Activated CD4-positive, alpha-beta T cell treated with anti-CD3 and anti-CD28 coated beads, Interleukin-2, Interleukin-6, amounts not matched to agents 100 ng/mL and 50 ng/mL, durations not matched to agents 16 hours and 8 hours (primary cell): ENCODE data around the gene BFAR.
"Not testable (repeated sequence)": the region's sequence is repeated elsewhere in the genome, so short reads cannot be mapped to it uniquely, and the experiment has no call there.

Experiments used
- DNase-seq: peaks from one replicate; pipeline ENCODE4 v3.0.0-alpha.2; 2020

The BFAR gene

GRCh38 chr16:14632693-14633569 is at the start of gene BFAR:
Gene BFAR (plus strand): TSS chr16:14632951. CDS start chr16:14644347, 11,396 bp downstream.
- DNase-seq = peak; percentile 99

GRCh38 chr16:14585287-14585686 is 47.5 kb upstream of the BFAR start:
- DNase-seq = no peak

- DNase-seq = no peak
Observed at GRCh38 chr16:14586637-14587305, 46.0 kb upstream of the BFAR start.

- DNase-seq = peak; percentile 4
Observed at GRCh38 chr16:14600164-14600563, 32.6 kb upstream of the BFAR start.

GRCh38 chr16:14602443-14602963 is 30.2 kb upstream of the BFAR start:
- DNase-seq = no peak

GRCh38 chr16:14606102-14606501 is 26.6 kb upstream of the BFAR start:
- DNase-seq = no peak

GRCh38 chr16:14608111-14608566 is 24.6 kb upstream of the BFAR start:
- DNase-seq = no peak

- DNase-seq = no peak
Observed at GRCh38 chr16:14608604-14609003, 24.1 kb upstream of the BFAR start.

GRCh38 chr16:14609716-14610115 is 23.0 kb upstream of the BFAR start:
- no peak for DNase-seq

- no peak for DNase-seq
Observed at GRCh38 chr16:14611660-14612059, 21.1 kb upstream of the BFAR start.

- DNase-seq = no peak
Observed at GRCh38 chr16:14613991-14614390, 18.8 kb upstream of the BFAR start.

GRCh38 chr16:14616280-14616679 is 16.5 kb upstream of the BFAR start:
- no peak for DNase-seq

GRCh38 chr16:14618566-14618965 is 14.2 kb upstream of the BFAR start:
- no peak for DNase-seq

GRCh38 chr16:14627078-14627477 is 5.7 kb upstream of the BFAR start:
- DNase-seq = no peak

- DNase-seq = peak; percentile 17
Observed at GRCh38 chr16:14628806-14629611, 3.7 kb upstream of the BFAR start.

GRCh38 chr16:14629612-14629918 is 3.2 kb upstream of the BFAR start:
- DNase-seq = no peak

- DNase-seq = peak; percentile 98
Observed at GRCh38 chr16:14629919-14630619, 2.7 kb upstream of the BFAR start, which contains the start of gene PARN. Gene PARN (minus strand): TSS chr16:14630260. CDS start chr16:14630125, 135 bp downstream.

GRCh38 chr16:14630620-14631330 is 2.0 kb upstream of the BFAR start:
- not testable (repeated sequence) for DNase-seq

GRCh38 chr16:14634389-14634725 is 1.6 kb downstream of the BFAR start:
- no peak for DNase-seq

GRCh38 chr16:14635395-14636165 is 2.8 kb downstream of the BFAR start:
- no peak for DNase-seq
